Astrocyte of the hippocampus (primary cell): Measurements from ENCODE around the gene TBL3.
A peak's percentile ranks its signal among the peaks of the same experiment; 100 is the strongest.
"Not testable (repeated sequence)": the region's sequence is repeated elsewhere in the genome, so short reads cannot be mapped to it uniquely, and the experiment has no call there.

Source experiments
- DNase-seq: peaks from one replicate; pipeline ENCODE4 v3.0.0; 2011; ENCODE audit warnings: low read depth, low spot score

Gene TBL3

DNA sequence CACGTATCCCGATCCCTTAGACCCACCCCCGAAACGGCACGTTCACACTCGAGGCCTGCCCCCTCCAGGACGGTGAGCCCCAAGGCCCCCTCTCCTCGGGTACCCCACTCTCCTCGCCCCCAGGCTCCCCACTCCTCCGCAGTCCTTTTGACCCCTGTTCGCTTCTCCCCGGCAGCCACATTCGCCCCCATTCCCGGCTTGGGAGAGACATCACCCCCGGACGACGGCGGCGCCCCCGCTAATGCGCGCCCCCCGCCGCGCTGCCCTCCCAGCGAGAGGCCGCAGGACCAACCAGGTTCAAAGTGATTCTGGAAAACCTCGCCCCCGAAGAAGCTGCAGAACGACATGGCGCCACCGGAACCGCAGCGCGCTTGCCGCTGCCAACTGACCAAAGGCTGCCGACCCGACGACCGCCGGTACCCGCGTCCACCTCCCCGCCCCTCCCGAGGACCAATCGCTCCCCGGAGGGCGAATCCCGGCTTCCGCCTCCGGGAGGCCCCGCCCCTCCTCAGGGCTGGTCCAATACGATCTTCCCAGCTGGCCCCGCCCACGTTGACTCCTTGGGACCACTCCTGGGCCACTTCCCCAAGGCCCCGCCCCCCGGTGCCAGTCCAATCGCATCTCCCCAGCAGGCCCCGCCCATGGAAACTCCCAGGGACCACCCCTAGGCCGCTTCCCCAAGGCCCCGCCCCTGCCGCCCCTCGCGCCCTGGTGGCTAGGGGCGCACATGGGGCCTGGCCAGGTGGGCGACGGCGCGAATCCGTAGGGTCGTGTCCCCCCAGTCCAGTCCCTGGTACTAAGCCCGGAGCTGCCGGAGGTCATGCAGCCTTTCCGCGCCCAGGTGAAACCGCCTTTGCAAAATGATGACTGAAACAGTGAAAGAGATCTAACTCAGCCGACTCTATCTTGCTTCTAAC, 28.8 kb upstream of the TBL3 start, which contains the start of gene MSRB1:
MSRB1 (minus strand) TSS at position 390 of the 917 bp plus-strand sequence; CDS start at position 347, 43 bp downstream.
- peak; percentile 100 for DNase-seq

DNA sequence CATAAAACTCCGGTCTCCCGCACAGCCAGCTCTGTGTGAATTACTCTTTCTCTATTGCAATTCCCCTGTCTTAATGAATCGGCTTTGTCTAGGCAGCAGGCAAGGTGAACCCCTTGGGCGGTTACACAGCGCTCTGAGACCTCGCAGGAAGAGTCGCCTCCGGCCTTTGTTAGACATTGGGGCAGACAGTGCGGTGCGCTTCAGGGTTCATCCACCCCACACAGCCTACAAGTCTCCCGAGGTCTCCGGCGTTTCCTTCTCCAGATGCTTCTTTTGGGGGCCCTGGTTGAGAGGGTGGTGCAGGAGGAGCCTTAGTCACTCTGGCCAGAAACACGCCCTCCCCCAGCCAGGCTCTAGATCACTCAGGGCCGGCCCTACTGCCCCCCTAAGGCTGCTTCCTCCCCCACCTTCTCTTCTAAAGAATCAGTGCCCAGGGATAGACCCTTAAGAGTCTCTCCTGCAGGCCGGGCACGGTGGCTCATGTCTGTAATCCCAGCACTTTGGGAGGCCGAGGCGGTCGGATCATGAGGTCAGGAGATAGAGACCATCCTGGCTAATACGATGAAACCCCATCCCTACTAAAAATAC, 27.1 kb upstream of the TBL3 start:
- DNase-seq, result no peak

DNA sequence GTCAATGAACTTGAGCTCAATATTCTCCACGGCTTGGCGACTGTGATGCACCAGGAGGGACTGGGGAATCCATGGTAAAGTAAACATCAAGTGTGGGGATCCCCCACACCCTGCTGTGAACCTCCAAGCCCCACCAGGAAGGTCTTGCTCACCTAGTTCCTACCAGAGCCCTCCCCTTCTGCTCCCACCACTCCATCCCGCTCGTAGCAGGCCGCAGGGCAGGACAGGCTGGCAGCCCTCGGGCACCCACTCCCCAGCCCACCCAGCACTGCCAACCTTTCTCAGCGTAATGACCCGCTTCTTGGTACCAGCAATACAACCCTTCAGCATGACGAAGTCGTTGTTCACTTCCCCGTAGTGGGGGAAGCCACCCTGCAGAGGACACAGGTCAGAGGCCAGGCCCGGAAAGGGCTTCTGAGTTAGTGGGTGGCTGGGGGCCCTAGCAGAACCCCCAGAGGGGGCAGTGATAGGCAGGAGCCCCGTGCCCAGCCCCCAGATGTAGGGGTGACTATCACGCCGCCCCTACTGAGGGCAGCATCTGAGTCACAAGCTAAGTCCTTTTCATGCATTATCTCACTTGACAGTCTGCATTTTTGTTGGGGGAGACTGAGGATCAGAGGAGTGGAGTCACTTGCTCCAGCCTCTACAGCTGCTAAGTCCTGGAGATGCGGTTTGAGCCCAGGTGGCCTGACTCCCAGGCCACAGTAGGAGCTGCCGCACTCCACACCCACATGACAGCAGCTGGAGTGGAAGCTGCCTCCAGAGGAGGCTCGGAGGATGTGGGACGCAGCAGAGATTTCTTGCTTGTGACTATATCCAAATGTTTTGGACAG, 26.1 kb upstream of the TBL3 start:
- DNase-seq, result no peak

DNA sequence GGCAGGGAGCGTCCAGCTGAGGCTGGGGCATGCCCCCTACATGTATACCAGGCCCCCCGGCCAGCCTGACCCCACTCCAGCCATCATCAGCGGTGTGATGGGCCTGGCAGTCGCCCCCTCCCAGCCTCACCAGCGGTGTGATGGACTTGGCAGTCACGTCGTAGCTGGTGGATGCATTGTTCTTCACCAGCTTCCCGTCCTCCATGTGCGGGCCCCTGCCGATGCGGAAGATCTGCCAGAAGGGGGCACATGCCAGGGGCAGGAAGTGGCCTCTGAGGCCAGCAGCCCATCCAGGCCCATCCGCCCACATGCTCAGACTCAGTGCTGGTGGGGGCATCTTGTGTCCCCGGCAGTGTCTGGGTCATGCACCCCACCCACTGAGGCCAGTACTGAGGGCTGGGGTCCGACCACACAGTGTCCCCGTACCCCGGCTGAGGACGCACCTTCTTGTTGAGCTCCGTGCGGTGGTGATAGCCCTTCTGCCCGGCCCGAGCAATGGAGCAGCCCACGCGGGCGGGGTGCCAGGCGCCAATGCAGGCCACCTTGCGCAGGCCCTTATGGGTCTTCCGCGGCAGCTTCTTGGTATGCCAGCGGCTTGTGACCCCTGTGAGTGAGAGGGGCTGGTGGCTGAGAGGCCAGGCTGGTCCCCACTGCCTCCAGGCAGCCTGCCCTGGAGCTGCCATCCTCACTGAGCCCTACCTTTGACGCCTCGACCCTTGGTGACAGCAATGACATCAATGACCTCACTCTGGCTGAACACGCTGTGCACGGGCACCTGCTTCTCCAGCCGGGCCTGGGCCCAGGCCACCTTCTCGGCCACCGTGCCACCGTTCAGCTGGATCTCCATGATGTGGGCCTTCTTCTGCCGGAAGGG, 25.1 kb upstream of the TBL3 start:
- no peak for DNase-seq

DNA sequence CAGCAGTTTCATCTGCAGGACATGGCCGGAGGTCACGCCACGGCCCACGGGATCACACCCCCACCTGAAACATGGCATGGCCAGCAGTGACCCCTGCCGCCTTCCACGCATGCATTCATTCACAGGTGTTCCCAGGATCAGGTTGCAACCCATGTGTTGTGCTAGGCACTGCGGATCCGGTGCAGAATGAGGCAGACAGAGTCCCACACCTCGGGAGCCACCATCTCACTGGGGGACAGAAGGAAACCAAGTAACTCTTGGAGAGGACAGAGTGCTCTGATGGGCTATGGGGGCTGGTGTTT, 24.5 kb upstream of the TBL3 start:
- no peak for DNase-seq

DNA sequence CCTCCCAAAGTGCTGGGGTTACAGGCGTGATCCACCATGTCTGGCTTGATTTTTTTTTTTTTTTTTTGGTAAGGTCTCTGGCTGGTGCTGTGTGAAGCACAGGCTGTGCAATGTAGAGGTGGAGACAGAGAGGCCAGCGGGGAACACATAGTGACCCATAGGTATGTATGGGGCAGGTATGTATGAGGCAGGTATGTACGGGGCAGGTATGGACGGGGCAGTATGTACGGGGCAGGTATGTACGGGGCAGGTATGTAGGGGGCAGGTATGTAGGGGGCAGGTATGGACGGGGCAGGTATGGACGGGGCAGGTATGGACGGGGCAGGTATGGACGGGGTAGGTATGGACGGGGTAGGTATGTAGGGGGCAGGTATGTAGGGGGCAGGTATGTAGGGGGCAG, 22.3 kb upstream of the TBL3 start:
- no peak for DNase-seq

DNA sequence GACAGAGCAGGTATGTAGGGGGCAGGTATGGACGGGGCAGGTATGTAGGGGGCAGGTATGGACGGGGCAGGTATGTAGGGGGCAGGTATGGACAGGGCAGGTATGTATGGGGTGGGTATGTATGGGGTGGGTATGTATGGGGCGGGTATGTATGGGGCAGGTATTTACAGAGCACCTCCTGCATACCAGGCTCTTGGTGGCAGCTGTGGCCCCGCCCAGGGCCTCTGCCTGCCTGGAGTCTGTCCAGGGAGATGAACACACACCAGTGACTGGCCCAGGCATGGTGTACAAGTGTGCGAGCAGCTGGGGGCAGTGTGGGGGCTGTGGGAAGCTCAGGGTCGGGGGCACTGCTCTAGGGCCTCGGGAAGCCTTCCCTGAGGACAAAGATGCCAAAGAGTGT, 21.8 kb upstream of the TBL3 start:
- DNase-seq, result no peak

DNA sequence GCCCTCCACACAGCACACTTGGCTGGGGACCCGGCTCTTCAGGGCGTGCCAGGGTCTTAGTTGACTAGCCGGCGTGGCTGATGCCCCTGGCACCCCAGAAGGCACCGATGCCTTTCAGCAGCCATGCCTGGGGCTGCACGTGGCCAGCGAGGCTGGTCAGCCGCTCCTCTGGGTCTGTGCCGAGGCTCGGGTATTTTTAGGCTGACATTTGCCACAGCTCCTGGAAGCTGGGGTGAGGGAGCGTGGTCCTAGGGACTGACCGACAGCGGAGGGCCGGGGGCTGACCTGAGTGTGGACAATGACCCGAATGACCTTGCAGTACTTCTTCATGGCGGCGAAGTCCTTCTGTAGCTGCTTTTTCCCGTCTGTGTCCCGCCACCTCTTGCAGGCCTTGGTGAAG, 21.3 kb upstream of the TBL3 start:
- no peak for DNase-seq

DNA sequence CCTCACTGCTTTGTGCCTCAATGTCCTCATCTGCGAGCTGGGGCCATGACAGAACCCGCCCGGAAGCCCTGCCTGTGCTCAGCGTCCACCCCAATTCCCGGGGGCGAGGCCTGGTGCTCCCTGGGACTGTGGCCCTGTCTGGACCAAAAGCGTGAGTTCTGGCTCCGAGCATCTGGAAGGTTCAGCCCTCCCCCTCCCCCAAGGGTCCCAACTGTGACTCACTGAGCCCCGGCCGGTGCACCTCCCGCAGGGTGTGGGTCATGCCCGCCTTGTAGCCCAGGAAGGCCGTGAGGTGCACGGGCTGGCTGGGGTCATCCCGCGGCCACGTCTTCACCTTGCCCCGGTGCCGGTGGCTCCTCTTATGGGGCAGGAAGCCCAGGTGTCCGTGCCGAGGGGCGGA, 18.1 kb upstream of the TBL3 start:
- no peak for DNase-seq

DNA sequence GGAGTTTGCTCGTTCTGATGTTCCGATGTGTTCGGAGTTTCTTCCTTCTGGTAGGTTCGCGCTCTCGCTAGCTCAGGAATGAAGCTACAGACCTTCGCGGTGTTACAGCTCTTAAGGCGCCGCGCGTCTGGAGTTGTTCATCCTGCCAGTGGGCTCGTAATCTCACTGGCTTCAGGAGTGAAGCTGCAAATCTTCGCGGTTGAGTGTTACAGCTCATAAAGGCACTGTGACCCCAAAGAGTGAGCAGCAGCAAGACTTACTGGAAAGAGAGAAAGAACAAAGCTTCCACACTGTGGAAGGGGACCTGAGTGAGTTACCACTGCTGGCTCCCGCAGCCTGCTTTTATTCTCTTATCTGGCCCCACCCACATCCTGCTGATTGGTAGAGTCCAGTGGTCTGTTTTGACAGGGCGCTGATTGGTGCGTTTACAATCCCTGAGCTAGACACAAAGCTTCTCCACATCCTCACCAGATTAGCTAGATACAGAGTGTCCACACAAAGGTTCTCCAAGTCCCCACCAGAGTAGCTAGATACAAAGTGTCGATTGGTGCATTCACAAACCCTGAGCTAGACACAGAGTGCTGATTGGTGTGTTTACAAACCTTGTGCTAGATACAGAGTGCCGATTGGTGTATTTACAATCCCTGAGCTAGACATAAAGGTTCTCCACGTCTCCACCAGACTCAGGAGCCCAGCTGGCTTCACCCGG, 14.3 kb upstream of the TBL3 start:
- not testable (repeated sequence) for DNase-seq

DNA sequence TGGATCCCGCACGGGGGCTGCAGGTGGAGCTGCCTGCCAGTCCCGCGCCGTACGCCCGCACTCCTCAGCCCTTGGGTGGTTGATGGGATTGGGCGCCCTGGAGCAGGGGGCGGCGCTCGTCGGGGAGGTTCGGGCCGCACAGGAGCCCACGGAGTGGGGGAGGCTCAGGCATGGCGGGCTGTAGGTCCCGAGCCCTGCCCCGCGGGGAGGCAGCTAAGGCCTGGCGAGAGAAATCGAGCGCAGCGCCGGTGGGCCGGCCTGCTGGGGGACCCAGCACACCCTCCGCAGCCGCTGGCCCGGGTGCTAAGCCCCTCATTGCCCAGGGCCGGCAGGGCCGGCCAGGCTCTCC, 13.7 kb upstream of the TBL3 start:
- not testable (repeated sequence) for DNase-seq

DNA sequence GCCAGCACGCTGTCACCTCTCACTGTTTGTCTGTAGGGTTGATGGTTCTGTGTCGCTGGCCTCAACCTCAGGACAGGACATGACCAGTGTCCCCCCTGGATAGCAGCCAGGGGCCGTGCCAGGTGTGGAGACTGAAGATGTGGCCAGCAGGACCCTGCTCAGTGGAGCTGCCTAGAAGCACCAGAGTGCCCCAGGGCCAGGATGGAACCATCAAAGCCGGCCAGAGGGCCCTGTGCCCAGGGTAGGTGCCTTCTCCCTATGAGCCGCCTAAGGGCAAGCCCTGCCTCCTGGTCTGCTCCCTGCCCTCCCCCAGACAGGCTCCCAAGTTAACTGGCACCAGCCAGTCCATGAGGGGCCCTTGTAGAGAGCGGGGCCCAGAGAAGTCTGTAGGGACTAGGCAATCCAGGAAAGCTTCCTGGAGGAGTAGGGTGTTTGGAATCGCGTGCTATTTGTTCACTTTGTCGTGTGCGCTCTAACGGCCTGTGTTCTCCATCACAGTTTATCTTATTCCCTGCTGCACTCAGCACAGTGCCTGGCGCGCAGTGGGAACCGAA, 13.1 kb upstream of the TBL3 start:
- DNase-seq, result no peak

DNA sequence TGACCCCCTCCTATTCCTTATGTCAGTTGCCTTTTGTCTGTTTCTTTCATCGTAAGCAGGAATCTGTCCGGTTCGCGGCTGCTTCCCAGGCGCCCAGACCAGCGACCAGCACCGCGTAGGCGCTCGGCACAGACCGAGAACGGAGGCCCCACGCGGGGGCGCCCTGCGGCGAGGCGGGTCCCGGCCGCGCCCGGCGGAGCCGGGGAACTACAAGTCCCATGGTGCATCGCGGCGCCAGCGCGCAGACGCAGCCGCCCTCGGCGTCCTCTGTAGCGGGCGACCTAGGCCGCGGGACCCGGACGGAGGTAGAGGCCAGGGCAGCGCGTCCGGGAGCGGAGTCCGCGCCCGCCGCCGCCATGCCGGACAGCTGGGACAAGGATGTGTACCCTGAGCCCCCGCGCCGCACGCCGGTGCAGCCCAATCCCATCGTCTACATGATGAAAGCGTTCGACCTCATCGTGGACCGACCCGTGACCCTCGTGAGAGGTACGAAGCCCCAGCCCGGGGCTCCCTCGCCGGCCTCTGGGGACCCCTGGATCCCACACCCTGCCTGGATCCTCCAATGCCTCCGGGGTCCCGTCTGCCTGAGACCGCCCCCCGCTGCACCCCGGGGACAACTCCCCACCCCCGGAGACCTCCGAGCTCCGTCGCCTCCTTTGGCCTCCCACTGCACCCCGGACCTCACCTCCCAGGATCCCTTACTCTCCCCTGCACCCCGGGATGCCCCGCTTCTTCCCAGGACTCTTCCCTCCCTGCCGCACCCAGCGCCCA, 12.4 kb upstream of the TBL3 start, which contains the start of gene NDUFB10:
NDUFB10 (plus strand) TSS at position 270 of the 771 bp plus-strand sequence; CDS start at position 357, 87 bp downstream.
- peak; percentile 96 for DNase-seq

DNA sequence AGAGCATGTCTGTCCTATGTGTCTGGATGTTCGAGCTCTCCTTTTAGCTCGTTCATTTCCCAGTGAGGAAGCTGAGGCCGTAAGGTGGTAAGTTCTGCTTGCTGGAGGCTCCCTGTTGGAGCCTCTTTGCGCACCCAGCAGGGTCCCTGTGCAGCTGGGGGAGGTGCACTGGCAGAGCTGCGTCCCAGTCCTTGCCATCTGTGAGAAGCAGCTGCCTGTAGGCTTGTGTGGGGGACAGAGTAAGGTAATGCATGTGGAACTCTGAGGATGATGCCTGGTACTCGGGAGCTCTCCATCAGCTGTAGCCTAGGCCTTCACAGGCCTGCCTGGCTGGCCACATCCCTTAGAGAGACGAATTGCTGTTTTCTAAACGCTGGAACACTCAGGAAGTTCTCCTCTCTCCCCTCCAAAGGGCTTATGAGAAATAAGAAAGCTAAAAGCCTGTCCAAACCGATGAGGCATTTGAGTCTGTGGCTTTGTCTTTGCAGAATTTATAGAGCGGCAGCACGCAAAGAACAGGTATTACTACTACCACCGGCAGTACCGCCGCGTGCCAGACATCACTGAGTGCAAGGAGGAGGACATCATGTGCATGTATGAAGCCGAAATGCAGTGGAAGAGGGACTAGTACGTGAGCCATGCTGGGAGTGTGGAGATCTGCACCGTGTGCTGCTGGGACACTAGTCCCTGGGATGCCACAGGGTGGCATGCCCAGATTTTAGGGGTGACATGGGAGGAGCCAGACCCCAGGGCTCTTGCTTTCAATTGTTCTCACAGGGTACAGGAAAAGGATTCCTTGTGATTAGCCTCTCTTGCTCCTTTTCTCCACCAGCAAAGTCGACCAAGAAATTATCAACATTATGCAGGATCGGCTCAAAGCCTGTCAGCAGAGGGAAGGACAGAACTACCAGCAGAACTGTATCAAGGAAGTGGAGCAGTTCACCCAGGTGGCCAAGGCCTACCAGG, 10.9 kb upstream of the TBL3 start:
- peak; percentile 40 for DNase-seq

DNA sequence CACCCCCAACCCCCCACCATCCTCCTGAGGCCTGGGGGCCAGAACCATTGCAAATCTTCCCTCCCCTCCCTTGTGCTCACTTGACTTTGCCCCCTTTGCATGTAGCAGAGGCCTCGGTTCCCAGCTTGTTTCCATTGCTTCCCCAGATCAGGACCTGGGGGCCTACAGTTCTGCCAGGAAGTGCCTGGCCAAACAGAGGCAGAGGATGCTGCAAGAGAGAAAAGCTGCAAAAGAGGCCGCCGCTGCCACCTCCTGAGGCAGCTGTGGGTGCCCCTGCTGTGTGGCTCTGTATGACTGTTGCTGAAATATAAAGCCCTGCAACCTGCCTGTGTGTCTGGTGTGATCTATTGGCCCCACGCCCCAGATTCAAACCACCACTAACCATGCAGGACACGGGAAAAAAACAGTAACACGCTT, 10.2 kb upstream of the TBL3 start:
- DNase-seq, result no peak

DNA sequence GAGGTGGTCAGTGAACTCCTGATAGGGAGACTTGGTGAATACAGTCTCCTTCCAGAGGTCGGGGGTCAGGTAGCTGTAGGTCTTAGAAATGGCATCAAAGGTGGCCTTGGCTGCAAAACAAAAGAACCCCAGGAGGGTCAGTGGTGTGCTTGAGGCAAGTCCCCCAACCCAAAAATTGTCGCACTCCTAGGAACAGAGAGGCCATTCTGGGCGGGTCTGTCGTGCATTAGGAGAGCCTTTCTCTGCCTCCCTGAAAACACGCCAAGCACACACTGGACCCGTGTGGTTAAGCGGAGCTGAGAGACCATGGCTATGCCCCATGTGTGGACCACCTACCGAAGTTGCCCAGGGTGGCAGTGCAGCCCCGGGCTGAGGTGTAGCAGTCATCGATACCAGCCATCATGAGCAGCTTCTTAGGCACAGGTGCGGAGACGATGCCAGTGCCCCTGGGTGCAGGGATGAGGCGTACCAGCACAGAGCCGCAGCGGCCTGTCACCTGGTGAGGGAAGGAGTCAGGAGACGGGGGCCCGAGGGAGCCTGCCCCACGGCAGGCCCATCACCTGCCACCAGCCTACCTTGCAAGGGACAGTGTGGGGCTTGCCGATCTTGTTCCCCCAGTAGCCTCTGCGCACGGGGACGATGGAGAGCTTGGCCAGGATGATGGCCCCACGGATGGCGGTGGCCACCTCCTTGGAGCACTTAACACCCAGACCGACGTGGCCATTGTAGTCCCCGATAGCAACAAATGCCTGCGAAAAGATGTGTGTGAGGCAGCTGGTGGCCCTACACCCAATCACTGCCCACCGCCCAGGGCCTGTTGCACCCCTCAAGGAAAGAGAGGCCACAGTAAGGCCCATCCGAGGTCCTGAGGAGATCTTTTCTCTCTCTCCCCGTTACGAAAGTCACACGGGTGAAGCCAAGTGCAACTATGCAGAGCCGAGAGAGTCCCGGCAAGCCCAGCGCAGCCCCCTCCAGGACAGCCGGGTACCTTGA, 9.4 kb upstream of the TBL3 start:
- DNase-seq, result not testable (repeated sequence)

DNA sequence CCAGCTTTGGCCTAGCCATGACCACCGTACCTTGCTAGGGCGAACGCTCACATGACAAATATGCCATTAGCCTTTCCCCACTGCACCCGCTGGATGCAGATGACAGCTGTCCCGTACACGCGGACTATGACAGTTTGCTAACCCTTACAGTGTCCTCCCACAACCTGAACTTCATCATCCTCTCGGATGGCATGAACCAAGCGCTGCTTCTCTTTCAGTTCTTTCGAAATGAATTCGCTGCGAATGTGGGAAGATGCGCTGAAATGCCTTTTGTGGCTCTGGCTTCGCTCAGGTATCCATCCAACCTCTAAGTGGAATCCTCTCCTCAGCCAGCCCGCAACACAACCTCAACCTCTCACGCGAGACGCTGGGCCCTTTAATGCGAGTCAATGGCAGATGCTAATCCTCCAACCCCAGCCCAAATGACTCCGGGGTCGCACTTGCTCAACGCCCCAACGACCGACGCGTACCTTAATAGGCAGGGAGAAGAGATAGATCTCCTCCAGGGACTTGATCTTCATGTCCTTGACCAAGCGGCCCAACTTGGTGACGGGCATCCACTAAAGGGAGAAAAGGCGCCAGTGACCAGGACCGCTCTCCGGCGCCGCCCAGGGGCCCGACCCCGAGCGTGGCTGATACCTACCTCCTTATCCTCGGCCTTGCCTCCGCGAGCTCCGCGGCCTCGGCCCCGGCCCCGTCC, 7.9 kb upstream of the TBL3 start:
- DNase-seq, result peak; percentile 58
